HepG2 (cell line): ENCODE results near the gene COPS3. TPM values are rescaled to one million over a fixed set of nuclear protein-coding genes. Genes with fewer than 3 reads are reported as not detected.

Experiments used
- ATF4 ChIP-seq, 2 experiments: fragments of 450-650 bp in 1 of 2; sonication (generic) in 1 of 2; formaldehyde crosslinking; IDR thresholded peaks; 2 replicates each; pipeline versions ENCODE4 v1.5.0 to v1.8.0; 2020 to 2022; ENCODE audit warnings: mild to moderate bottlenecking in 1 of 2, missing genetic modification reagents in 1 of 2
- ATF6 ChIP-seq: sonication (generic); formaldehyde crosslinking; conservative IDR thresholded peaks from 2 replicates; pipeline ENCODE4 v1.4.0; 2020; ENCODE audit warnings: missing genetic modification reagents
- ATRX ChIP-seq: sonication (generic); formaldehyde crosslinking; IDR thresholded peaks from 2 replicates; pipeline ENCODE4 v1.4.0; 2020; ENCODE audit warnings: missing genetic modification reagents, borderline replicate concordance
- E2F1 ChIP-seq: sonication (generic); formaldehyde crosslinking; IDR thresholded peaks from 2 replicates; pipeline ENCODE4 v1.5.0; 2020; ENCODE audit warnings: missing genetic modification reagents
- ERF ChIP-seq: IDR thresholded peaks from 2 replicates; pipeline ENCODE4 v1.6.1; 2018; ENCODE audit warnings: missing biosample characterization, missing genetic modification reagents
- HES4 ChIP-seq: sonication (generic); formaldehyde crosslinking; IDR thresholded peaks from 2 replicates; pipeline ENCODE4 v1.9.0; 2021; ENCODE audit warnings: mild to moderate bottlenecking, missing genetic modification reagents, borderline replicate concordance
- HNRNPLL ChIP-seq: fragments of 200-400 bp; formaldehyde crosslinking; IDR thresholded peaks from 2 replicates; pipeline ENCODE4 v1.6.1; 2017; ENCODE audit warnings: mild to moderate bottlenecking, low read depth, low read length; ENCODE audit not compliant: poor library complexity, severe bottlenecking
- MATR3 ChIP-seq: sonication (generic); formaldehyde crosslinking; IDR thresholded peaks from 2 replicates; pipeline ENCODE4 v1.4.0; 2020; ENCODE audit warnings: missing genetic modification reagents
- MBNL3 ChIP-seq: fragments of 250-450 bp; sonication (Bioruptor Pico); conservative IDR thresholded peaks from 2 replicates; pipeline ENCODE4 v1.8.0; 2022; ENCODE audit warnings: mild to moderate bottlenecking, inconsistent platforms
- NFE2 ChIP-seq: sonication (generic); formaldehyde crosslinking; IDR thresholded peaks from 2 replicates; pipeline ENCODE4 v1.4.0; 2020; ENCODE audit warnings: missing genetic modification reagents
- PAWR ChIP-seq: sonication (generic); formaldehyde crosslinking; IDR thresholded peaks from 2 replicates; pipeline ENCODE4 v1.4.0; 2020; ENCODE audit warnings: missing genetic modification reagents, mild to moderate bottlenecking, borderline replicate concordance
- PBX3 ChIP-seq: sonication (generic); formaldehyde crosslinking; IDR thresholded peaks from 2 replicates; pipeline ENCODE4 v1.8.1; 2023; ENCODE audit warnings: missing genetic modification reagents, inconsistent platforms, borderline replicate concordance
- POGK ChIP-seq: sonication (generic); formaldehyde crosslinking; conservative IDR thresholded peaks from 2 replicates; pipeline ENCODE4 v1.8.0; 2022; ENCODE audit warnings: mild to moderate bottlenecking, moderate library complexity, missing genetic modification reagents
- REXO4 ChIP-seq: sonication (generic); formaldehyde crosslinking; IDR thresholded peaks from 2 replicates; pipeline ENCODE4 v1.8.0; 2022; ENCODE audit warnings: missing genetic modification reagents, mild to moderate bottlenecking, borderline replicate concordance
- TEAD3 ChIP-seq: optimal IDR thresholded peaks from 2 replicates; pipeline ENCODE3; 2016; ENCODE audit warnings: borderline replicate concordance
- ZBTB7A ChIP-seq: sonication (generic); formaldehyde crosslinking; IDR thresholded peaks from 2 replicates; pipeline ENCODE4 v1.8.0; 2022; ENCODE audit warnings: mild to moderate bottlenecking, missing genetic modification reagents
- ZMYM4 ChIP-seq: sonication (generic); formaldehyde crosslinking; IDR thresholded peaks from 2 replicates; pipeline ENCODE4 v1.8.1; 2023; ENCODE audit warnings: mild to moderate bottlenecking, missing genetic modification reagents
- ZNF614 ChIP-seq: IDR thresholded peaks from 2 replicates; pipeline ENCODE4 v1.6.1; 2018; ENCODE audit warnings: missing biosample characterization, missing genetic modification reagents, inconsistent platforms, borderline replicate concordance
- ZNF691 ChIP-seq: sonication (generic); formaldehyde crosslinking; IDR thresholded peaks from 2 replicates; pipeline ENCODE4 v1.4.0; 2020; ENCODE audit warnings: missing genetic modification reagents, low read depth, mild to moderate bottlenecking, borderline replicate concordance
- ZNF709 ChIP-seq: sonication (generic); formaldehyde crosslinking; IDR thresholded peaks from 2 replicates; pipeline ENCODE4 v1.5.0; 2020; ENCODE audit warnings: mild to moderate bottlenecking, missing genetic modification reagents
- polyA plus RNA-seq, 8 experiments: library from polyadenylated mRNA; depleted of rRNA in 3 of 8; stranded (reverse) in 7 of 8; unstranded in 1 of 8; fragments of >200 nt; fragmentation: Illumina TruSeq in 4 of 8; extraction: Trizol in 4 of 8; gene quantifications; 2 replicates each; pipeline versions ENCODE4 v1.2.1 to v1.2.3, GENCODE V29; 2011 to 2016; ENCODE audit warnings: low read depth in 4 of 8, missing spikeins in 1 of 8, mixed read lengths in 1 of 8; ENCODE audit not compliant: insufficient read depth in 1 of 8
- total RNA-seq, 5 experiments: library from RNA; depleted of rRNA; stranded (reverse); fragments of >200 nt; fragmentation: Illumina TruSeq; extraction: Trizol; gene quantifications; 2 replicates each; pipeline ENCODE4 v1.2.3, GENCODE V29; 2016; ENCODE audit warnings: low read depth in 1 of 5

The COPS3 gene
- total and polyA plus RNA-seq, 2 of the 13 experiments (the other 11 are each of a cell fraction or from before 2014, with no cell fraction given): 46.3 to 103 TPM

GRCh38 chr17:17205368-17206123 is 75.5 kb downstream of the COPS3 start (continued):
- no peak for TF ChIP-seq PAWR
- TF ChIP-seq ATF6 (CRISPR knock-in tag): no peak
- TF ChIP-seq HNRNPLL: peak; percentile 98
- 0 out of 2 replicates have a peak, but pooled peaks have one; percentile 8 for TF ChIP-seq POGK (CRISPR knock-in tag)
- TF ChIP-seq ZNF709 (CRISPR knock-in tag): no peak
- TF ChIP-seq ERF (CRISPR knock-in tag): 0 out of 2 replicates have a peak, but pooled peaks have one; percentile 31
- no peak for TF ChIP-seq HES4
- peak; percentile 11 for TF ChIP-seq TEAD3 (CRISPR knock-in tag)
- TF ChIP-seq REXO4 (CRISPR knock-in tag): no peak
- no peak for TF ChIP-seq MATR3 (CRISPR knock-in tag)
- no peak for TF ChIP-seq NFE2 (CRISPR knock-in tag)
- TF ChIP-seq PBX3: no peak
- TF ChIP-seq ZBTB7A (CRISPR knock-in tag): peak; percentile 84
- no peak for TF ChIP-seq ATRX (CRISPR knock-in tag)
- 0 out of 2 replicates have a peak, but pooled peaks have one; percentile 30 for TF ChIP-seq ZNF614 (CRISPR knock-in tag)
- TF ChIP-seq E2F1 (CRISPR knock-in tag): 0 out of 2 replicates have a peak, but pooled peaks have one; percentile 18
- peak; percentile 3; the same call in 1 of the 2 replicates for TF ChIP-seq ZNF691 (CRISPR knock-in tag)
- TF ChIP-seq ZMYM4: no peak
- peak in 1 of 2 experiments; percentile 22; a peak in 1 of 4 replicates for TF ChIP-seq ATF4 (CRISPR knock-in tag; IDR thresholded peaks at IDR 0.05)
- TF ChIP-seq MBNL3 (CRISPR knock-in tag): no peak
